Activated gamma-delta T cell treated with Interleukin-2 at 50 U/mL for 16 hours (primary cell): Measurements from ENCODE around the gene GRIP1.

Source experiments
- DNase-seq: peaks from one replicate; pipeline ENCODE4 v3.0.0-alpha.2; 2020

The GRIP1 gene

GRCh38 chr12:66438601-66439000, 240.3 kb downstream of the GRIP1 start:
- DNase-seq, result no peak

GRCh38 chr12:66430106-66430505, 248.8 kb downstream of the GRIP1 start:
- DNase-seq, result no peak

GRCh38 chr12:66428870-66429269, 250.0 kb downstream of the GRIP1 start:
- no peak for DNase-seq

GRCh38 chr12:66428261-66428660, 250.6 kb downstream of the GRIP1 start:
- DNase-seq, result no peak

- DNase-seq, result no peak
These were observed 252.2 kb downstream of the GRIP1 start for GRCh38 chr12:66426696-66427095.

GRCh38 chr12:66423266-66423665, 255.6 kb downstream of the GRIP1 start:
- no peak for DNase-seq

- no peak for DNase-seq
These were observed 260.0 kb downstream of the GRIP1 start for GRCh38 chr12:66418908-66419307.

- DNase-seq, result no peak
These were observed 261.7 kb downstream of the GRIP1 start for GRCh38 chr12:66417217-66417616.

GRCh38 chr12:66409195-66409871, 269.5 kb downstream of the GRIP1 start:
- peak; percentile 33 for DNase-seq

GRCh38 chr12:66405395-66405794, 273.5 kb downstream of the GRIP1 start:
- DNase-seq, result no peak

- DNase-seq, result no peak
These were observed 275.1 kb downstream of the GRIP1 start for GRCh38 chr12:66403746-66404145.

GRCh38 chr12:66399911-66400306, 279.0 kb downstream of the GRIP1 start:
- DNase-seq, result no peak

- DNase-seq, result no peak
These were observed 279.7 kb downstream of the GRIP1 start for GRCh38 chr12:66398931-66399910.

- no peak for DNase-seq
These were observed 281.1 kb downstream of the GRIP1 start for GRCh38 chr12:66397574-66398290.

GRCh38 chr12:66393890-66394289, 285.0 kb downstream of the GRIP1 start:
- no peak for DNase-seq

- DNase-seq, result no peak
These were observed 286.5 kb downstream of the GRIP1 start for GRCh38 chr12:66392266-66392915.

- DNase-seq, result no peak
These were observed 290.4 kb downstream of the GRIP1 start for GRCh38 chr12:66388517-66388916.

GRCh38 chr12:66387117-66387516, 291.8 kb downstream of the GRIP1 start:
- no peak for DNase-seq

- no peak for DNase-seq
These were observed 297.9 kb downstream of the GRIP1 start for GRCh38 chr12:66380769-66381535.

GRCh38 chr12:66379616-66380015, 299.3 kb downstream of the GRIP1 start:
- no peak for DNase-seq

GRCh38 chr12:66375560-66375959, 303.3 kb downstream of the GRIP1 start:
- no peak for DNase-seq

GRCh38 chr12:66371982-66372381, 306.9 kb downstream of the GRIP1 start:
- DNase-seq, result no peak
